Measurements from ENCODE around the gene SCTR. TPM values are rescaled to one million over a fixed set of nuclear protein-coding genes. Genes with fewer than 3 reads are reported as not detected.

The SCTR gene
- total and polyA plus RNA-seq, 2 of the 8 experiments (the other 6 are each of a cell fraction or from before 2014, with no cell fraction given) = 0.15 TPM; not detected in 1

DNA sequence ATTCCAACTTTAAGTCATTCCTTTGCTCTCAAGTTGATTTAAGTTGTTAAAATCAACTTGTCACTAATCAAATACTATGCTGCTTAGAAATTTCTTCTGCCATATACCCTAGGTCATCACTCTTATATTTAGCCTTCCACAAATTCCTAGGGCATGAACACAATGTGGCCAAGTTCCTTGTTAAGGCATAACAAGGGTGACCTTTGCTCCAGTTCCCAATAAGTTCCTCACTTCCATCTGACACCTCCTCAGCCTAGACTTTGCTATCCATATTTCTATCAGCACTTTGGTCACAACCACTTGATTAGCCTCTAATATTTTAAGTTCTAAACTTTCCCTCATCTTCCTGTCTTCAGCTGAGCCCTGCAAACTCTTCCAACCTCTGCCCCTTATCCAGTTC lies 102.5 kb downstream of the SCTR start:
- H3K4ac ChIP-seq (replicated peaks; ENCODE audit: insufficient read length, low read depth, low read length) = no peak overlapping the region
- H3K18ac ChIP-seq (ENCODE audit: extremely low read depth, low read length) = no peak overlapping the region
- H2BK15ac ChIP-seq (ENCODE audit: low read length) = no peak overlapping the region
- no peak overlapping the region for H3K56ac ChIP-seq (replicated peaks; ENCODE audit: insufficient read length, low read depth, low read length)
- no peak overlapping the region for H2BK20ac ChIP-seq (ENCODE audit: low read length)
- no peak overlapping the region for H3K23ac ChIP-seq (ENCODE audit: insufficient read length)
- no peak overlapping the region for H2BK120ac ChIP-seq (replicated peaks; ENCODE audit: low read depth, low read length)
- no peak overlapping the region for H2BK12ac ChIP-seq (ENCODE audit: low read depth, low read length)
- no peak overlapping the region for H4K8ac ChIP-seq (ENCODE audit: extremely low read depth, insufficient read depth, low read length)
- H3K9ac ChIP-seq (replicated peaks in 1 of 4; ENCODE audit: extremely low read depth in 1 of 4, low read depth in 3 of 4, low read length in 3 of 4) = no peak overlapping the region
- H4K20me1 ChIP-seq (replicated peaks in 1 of 2; ENCODE audit: control insufficient read depth in 1 of 2, insufficient read depth in 2 of 2, low read length in 2 of 2) = no peaks in the 10 kb centered on the region
- H3K9me3 ChIP-seq (ENCODE audit: insufficient read depth in 2 of 2, low read depth in 1 of 2, low read length in 1 of 2) = peaks cover 10 to 15% of the 10 kb centered on the region in 2 experiments; a peak in 3 of 4 replicates
- H3K4me1 ChIP-seq (replicated peaks in 1 of 4; ENCODE audit: control insufficient read depth in 3 of 4, insufficient read depth in 4 of 4, low read length in 3 of 4) = peaks cover 0 to 2% (median 0%) of the 10 kb centered on the region in 4 experiments; a peak in 2 of 7 replicates
- TF ChIP-seq CTBP2 (IDR thresholded peaks at IDR 0.05; ENCODE audit: borderline replicate concordance, insufficient read depth, insufficient read length, low read length) (no peak), SIRT6 (IDR thresholded peaks at IDR 0.05; ENCODE audit: low read length) (no peak), NANOG (IDR thresholded peaks at IDR 0.05; ENCODE audit: insufficient read depth, low read depth, low read length, poor library complexity, severe bottlenecking) (no peak), RAD21 (IDR thresholded peaks at IDR 0.05 in 1 of 2, conservative IDR thresholded peaks at IDR 0.05 in 1 of 2; ENCODE audit: low read depth in 2 of 2, low read length in 2 of 2) (no peak)
- TF ChIP-seq, protein P1, sequence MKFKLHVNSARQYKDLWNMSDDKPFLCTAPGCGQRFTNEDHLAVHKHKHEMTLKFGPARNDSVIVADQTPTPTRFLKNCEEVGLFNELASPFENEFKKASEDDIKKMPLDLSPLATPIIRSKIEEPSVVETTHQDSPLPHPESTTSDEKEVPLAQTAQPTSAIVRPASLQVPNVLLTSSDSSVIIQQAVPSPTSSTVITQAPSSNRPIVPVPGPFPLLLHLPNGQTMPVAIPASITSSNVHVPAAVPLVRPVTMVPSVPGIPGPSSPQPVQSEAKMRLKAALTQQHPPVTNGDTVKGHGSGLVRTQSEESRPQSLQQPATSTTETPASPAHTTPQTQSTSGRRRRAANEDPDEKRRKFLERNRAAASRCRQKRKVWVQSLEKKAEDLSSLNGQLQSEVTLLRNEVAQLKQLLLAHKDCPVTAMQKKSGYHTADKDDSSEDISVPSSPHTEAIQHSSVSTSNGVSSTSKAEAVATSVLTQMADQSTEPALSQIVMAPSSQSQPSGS (IDR thresholded peaks at IDR 0.05; ENCODE audit: low read length) = no peak
- no peak overlapping the region for H2AK5ac ChIP-seq (ENCODE audit: low read depth, low read length)
- no peaks in the 10 kb centered on the region for H3K36me3 ChIP-seq (ENCODE audit: control insufficient read depth in 2 of 4, insufficient read depth in 4 of 4, low read length in 3 of 4)
- no peak overlapping the region for H3K4me2 ChIP-seq (ENCODE audit: insufficient read depth in 1 of 2, low read depth in 2 of 2, low read length in 2 of 2)
- no peak for FAIRE-seq
- H2AFZ ChIP-seq (ENCODE audit: low read length) = no peak overlapping the region
- no peaks in the 10 kb centered on the region for H3K79me2 ChIP-seq (ENCODE audit: control insufficient read depth in 1 of 2, insufficient read depth in 2 of 2, low read length in 2 of 2)
- no peak overlapping the region for H3K27ac ChIP-seq (ENCODE audit: low read depth, low read length)
- H4K5ac ChIP-seq (ENCODE audit: insufficient read length, low read depth, low read length) = no peak overlapping the region
- POLR2A ChIA-PET (ENCODE audit: partially characterized antibody) = no interaction called here
- CTCF ChIA-PET (ENCODE audit: partially characterized antibody) = interaction anchor here (1.1 kb wide), 1 partner anchor 19 kb away, joined by 3 read pairs; no protein-coding TSS in a partner anchor
- peaks cover 0 to 3% (median 0%) of the 10 kb centered on the region in 4 experiments; a peak in 2 of 7 replicates for H3K27me3 ChIP-seq (replicated peaks in 1 of 4; ENCODE audit: control insufficient read depth in 3 of 4, extremely low read depth in 1 of 4, insufficient read depth in 3 of 4, low read length in 3 of 4)
- H3K4me3 ChIP-seq (ENCODE audit: extremely low read depth in 1 of 4, insufficient read depth in 2 of 4, low read depth in 3 of 4, low read length in 4 of 4) = no peak overlapping the region
- no peaks in the 10 kb centered on the region for H3K79me1 ChIP-seq (ENCODE audit: low read depth, low read length)
- no peak overlapping the region for H3K14ac ChIP-seq (ENCODE audit: insufficient read length)
- H3K23me2 ChIP-seq (ENCODE audit: low read depth, low read length) = 0 out of 2 replicates have a peak, but pooled peaks cover 1% of the 10 kb centered on the region
- H2BK5ac ChIP-seq (ENCODE audit: low read depth, low read length) = no peak overlapping the region
- H4K91ac ChIP-seq (replicated peaks; ENCODE audit: insufficient read length, low read length) = no peak overlapping the region
- DNase-seq (ENCODE audit: low read depth in 1 of 2, low spot score in 2 of 2) = no peak

Data from H1 (cell line).